GM06990 (cell line): Measurements from ENCODE around the gene MXD3.
"Not testable (repeated sequence)": the region's sequence is repeated elsewhere in the genome, so short reads cannot be mapped to it uniquely, and the experiment has no call there.

ENCODE experiments used
- DNase-seq: peaks from one replicate; pipeline ENCODE4 v3.0.0-alpha.2; 2011; ENCODE audit not compliant: insufficient read length; ENCODE audit errors: extremely low read depth
- H3K27me3 ChIP-seq: replicated peaks from 2 replicates; pipeline ENCODE4 v1.6.0; 2011; ENCODE audit warnings: low read length; ENCODE audit not compliant: control insufficient read depth, insufficient read depth
- H3K36me3 ChIP-seq: 2 replicates; pipeline ENCODE4 v1.5.1; 2011; ENCODE audit warnings: low read length; ENCODE audit not compliant: control insufficient read depth, insufficient read depth
- H3K4me3 ChIP-seq: replicated peaks from 2 replicates; pipeline ENCODE4 v1.5.1; 2011; ENCODE audit warnings: low read depth, mild to moderate bottlenecking, control low read depth, low read length
- TF ChIP-seq, protein P1 (sequence below): IDR thresholded peaks from 2 replicates; pipeline ENCODE4 v1.5.1; 2011; ENCODE audit warnings: low read length, control low read depth, mild to moderate bottlenecking, inconsistent platforms; ENCODE audit not compliant: insufficient read depth, poor library complexity, severe bottlenecking

The MXD3 gene

DNA sequence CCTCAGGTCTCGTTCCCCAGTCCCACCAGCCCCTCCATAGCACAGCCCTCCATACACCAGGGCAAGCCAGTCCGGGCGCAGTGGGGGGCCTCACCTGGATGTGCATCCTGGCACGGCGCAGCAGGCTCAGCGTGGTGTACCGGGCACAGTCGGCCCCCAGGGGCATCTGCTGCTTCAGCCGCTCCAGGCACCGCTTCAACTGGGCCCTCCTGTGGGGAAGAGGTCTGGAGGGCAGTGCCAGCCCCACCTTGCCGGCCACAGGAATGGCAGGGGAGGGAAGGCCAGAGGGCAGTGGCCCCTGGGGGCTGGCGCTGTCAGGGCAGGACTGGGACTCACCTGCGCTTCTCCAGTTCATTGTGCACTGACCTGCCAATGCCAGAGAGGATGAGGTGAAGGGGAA, 1.4 kb downstream of the MXD3 start:
- Histone ChIP-seq H3K4me3 (no peak overlapping the region; the same call in 1 of the 2 replicates), H3K27me3 (no peaks in the 10 kb centered on the region), H3K36me3 (peaks cover 12% of the 10 kb centered on the region)
- TF ChIP-seq, protein P1, sequence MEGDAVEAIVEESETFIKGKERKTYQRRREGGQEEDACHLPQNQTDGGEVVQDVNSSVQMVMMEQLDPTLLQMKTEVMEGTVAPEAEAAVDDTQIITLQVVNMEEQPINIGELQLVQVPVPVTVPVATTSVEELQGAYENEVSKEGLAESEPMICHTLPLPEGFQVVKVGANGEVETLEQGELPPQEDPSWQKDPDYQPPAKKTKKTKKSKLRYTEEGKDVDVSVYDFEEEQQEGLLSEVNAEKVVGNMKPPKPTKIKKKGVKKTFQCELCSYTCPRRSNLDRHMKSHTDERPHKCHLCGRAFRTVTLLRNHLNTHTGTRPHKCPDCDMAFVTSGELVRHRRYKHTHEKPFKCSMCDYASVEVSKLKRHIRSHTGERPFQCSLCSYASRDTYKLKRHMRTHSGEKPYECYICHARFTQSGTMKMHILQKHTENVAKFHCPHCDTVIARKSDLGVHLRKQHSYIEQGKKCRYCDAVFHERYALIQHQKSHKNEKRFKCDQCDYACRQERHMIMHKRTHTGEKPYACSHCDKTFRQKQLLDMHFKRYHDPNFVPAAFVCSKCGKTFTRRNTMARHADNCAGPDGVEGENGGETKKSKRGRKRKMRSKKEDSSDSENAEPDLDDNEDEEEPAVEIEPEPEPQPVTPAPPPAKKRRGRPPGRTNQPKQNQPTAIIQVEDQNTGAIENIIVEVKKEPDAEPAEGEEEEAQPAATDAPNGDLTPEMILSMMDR = no peak
- no peak for DNase-seq

DNA sequence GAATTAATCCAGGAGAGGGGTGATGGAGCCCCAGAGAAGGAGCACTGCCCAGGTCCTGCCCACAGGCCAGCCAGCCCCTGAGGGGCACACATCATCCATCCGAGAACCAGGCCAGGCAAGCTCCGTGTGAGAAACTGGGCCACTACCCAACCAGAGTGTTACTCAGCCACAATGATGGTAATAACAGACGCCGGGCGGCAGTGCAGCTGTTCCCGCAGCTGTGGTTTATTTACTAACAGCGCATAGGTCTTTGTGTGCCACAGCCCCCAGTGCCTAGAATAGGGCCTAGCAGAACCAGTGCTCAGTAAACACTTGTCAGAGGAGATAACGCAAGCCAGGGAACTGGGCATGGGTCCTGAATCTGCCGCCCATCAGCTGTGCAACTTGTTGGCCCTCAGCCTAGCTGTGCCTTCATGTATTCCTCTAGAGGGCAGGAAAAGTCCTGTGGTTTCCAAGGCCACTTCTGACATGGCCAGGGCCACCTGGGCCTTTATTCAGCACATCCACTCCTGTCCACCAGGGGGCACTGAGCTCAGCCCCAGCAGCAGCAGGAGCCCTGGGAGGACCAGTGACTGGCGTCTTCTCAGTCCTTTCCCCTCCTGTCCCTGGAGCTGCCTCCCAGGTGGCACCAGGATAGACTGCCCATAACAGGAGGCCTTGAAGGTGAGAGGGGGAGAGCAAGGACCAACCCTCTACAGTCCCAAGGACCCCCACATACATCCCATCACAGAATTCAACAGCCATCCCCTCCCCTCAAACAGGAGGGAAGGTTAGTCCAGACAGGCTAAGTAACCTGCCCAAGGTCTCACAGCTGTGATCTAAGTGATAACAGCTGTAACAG, 2.1 kb downstream of the MXD3 start:
- H3K27me3 ChIP-seq = no peaks in the 10 kb centered on the region
- peak; percentile 72 for DNase-seq
- H3K4me3 ChIP-seq = no peak overlapping the region
- TF ChIP-seq, protein P1 = peak; percentile 95
- peaks cover 12% of the 10 kb centered on the region for H3K36me3 ChIP-seq

DNA sequence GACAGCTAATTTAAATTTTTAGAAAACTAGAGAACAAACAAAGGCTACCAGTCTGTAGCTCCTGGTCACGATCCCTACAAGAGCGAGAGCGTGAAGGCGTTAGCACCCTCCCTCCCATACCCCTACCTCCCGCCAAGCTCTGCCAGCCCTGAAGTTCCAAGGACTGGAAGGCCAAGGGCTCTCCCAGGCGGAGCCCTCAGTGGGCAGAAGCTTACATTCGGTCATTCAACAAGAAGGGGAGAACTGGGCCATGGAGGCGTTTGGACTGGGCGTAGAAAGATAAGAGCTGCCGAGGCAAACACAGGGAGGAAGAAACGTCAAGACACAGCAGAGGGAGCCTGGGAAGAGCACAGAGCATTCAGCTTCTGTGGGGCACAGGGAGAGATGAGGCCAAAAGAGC, 3.0 kb downstream of the MXD3 start:
- no peak overlapping the region for H3K4me3 ChIP-seq
- no peaks in the 10 kb centered on the region for H3K27me3 ChIP-seq
- TF ChIP-seq, protein P1 = no peak
- DNase-seq = no peak
- H3K36me3 ChIP-seq = peaks cover 12% of the 10 kb centered on the region

DNA sequence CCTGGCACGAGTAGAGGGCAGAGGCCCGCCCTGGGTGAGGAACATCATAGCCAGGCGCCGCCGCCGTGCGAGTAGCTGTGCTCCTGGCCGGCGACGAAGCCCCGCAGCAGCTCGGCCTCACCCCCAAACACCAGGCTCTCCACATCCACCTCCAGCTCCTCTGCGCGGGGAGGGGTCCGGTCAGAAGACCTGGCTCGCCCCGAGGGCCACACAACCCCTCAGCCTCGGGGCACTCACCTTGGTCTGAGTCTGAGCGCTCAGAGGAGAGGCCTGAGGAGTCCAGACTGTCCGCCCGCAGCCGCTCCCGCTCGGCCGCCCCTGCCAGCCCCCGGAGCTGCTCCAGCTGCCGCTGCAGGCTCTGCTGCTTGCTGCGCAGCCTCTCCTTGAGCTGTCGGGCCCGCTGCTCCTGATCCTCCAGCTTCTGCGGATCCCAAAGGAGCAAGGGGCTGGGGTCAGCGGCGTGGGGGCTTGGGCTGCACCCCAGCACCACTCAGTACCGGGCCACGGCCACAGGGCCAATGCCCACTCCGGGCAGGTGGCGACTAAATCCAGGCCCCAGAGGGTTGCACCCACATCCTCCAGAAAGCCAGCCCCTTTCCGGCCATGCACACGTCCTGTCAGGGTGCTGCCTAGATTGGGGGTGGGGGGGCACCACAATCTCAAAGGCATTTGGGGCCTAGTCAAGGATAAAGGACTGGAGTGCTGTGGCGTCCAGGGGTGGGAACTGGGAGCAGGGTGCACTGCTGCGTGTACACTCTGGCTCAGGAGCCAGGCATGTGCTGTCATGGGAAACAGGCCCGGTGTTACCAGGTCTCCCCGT, 3.9 kb downstream of the MXD3 start:
- no peak for DNase-seq
- H3K36me3 ChIP-seq = peaks cover 12% of the 10 kb centered on the region
- no peak overlapping the region for H3K4me3 ChIP-seq

DNA sequence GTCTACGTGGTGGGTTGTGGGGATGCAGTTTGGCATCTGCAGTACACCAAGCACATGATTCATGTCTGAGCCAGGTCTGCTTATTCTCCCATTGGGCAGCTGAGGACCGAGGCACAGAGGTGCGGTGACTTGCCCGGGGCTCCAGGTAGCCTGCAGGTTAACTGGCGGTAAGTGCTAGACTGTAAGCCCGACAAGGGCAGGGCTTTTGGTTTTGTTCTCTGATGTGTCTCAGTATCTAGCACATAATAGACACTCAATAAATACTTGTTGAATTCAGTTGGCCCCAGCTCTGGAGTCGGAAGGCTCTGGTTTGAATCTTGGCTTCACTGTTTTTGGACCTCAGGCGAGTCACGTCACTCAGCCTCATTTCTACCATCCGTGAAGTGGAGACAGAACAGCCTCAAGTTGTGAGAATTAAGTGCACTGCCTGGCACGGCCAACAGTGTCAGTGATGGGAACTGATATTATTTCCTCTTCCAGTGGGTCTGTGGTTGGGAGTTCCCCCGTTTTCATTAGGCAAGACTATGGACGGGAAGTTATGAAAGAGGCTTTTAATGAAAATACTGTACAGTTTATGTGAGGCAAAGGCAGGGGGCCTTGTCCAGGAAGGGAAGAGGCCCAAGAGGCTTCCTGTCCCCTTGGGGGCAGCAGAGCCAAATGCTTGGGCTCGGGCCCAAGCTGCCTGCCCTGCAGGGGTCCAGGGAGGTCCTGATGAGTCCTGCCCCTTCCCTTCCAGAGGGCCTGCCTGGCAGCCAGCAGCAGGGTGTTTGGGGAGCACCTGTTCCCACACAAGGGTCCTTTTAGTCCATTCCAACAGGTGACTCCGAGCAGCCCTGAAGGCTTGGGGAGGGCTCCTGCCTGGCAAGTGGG, 4.8 kb downstream of the MXD3 start:
- TF ChIP-seq, protein P1 = peak; percentile 24

More for the DNA sequence above, 3.9 kb downstream of the MXD3 start:
- TF ChIP-seq, protein P1 = no peak
- H3K27me3 ChIP-seq = no peaks in the 10 kb centered on the region

DNA sequence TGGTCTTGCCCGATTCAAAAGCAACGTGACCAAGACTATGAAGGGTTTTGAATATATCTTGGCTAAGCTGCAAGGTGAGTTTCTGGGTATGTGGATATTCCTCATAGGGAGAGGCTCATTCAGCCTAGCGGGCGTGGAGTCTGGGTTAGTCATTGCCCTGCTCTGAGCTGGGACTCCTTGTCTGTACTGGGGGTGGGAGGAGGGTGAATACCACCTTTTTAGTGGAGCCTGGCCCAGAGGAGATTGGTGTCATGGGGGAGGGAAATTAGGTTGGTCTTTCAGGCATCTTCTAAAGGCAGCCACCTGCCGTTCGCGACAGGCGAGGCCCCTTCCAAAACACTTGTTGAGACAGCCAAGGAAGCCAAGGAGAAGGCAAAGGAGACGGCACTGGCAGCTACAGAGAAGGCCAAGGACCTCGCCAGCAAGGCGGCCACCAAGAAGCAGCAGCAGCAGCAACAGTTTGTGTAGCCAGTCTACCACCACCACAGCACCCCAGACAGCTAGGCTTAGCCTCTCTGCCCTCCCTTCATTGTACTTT, 5.5 kb downstream of the MXD3 start:
- not testable (repeated sequence) for H3K4me3 ChIP-seq, DNase-seq, H3K27me3 ChIP-seq
- peaks cover 14% of the 10 kb centered on the region for H3K36me3 ChIP-seq

More for the DNA sequence above, 4.8 kb downstream of the MXD3 start:
- peaks cover 12% of the 10 kb centered on the region for H3K36me3 ChIP-seq
- H3K4me3 ChIP-seq = no peak overlapping the region
- H3K27me3 ChIP-seq = no peaks in the 10 kb centered on the region
- DNase-seq = no peak
